Activated CD8-positive, alpha-beta memory T cell treated with anti-CD3 and anti-CD28 coated beads, Interleukin-2, amount 50 U/mL, for 4 hours (primary cell): Measurements from ENCODE around the gene DISP3.

ENCODE experiments used
- DNase-seq: peaks from one replicate; pipeline ENCODE4 v3.0.0-alpha.2; 2020

DISP3 gene

GRCh38 chr1:11487196-11487751 lies 8.3 kb downstream of the DISP3 start:
- DNase-seq = no peak

- DNase-seq = no peak
Measured at GRCh38 chr1:11488201-11488770, 9.3 kb downstream of the DISP3 start.

GRCh38 chr1:11488966-11489625 lies 10.1 kb downstream of the DISP3 start:
- no peak for DNase-seq

- DNase-seq = no peak
Measured at GRCh38 chr1:11492235-11492634, 13.3 kb downstream of the DISP3 start.

- no peak for DNase-seq
Measured at GRCh38 chr1:11493972-11494655, 15.2 kb downstream of the DISP3 start.

GRCh38 chr1:11494771-11495170 lies 15.8 kb downstream of the DISP3 start:
- no peak for DNase-seq

- no peak for DNase-seq
Measured at GRCh38 chr1:11495579-11495978, 16.6 kb downstream of the DISP3 start.

- DNase-seq = no peak
Measured at GRCh38 chr1:11496551-11497080, 17.7 kb downstream of the DISP3 start.

GRCh38 chr1:11498956-11499594 lies 20.1 kb downstream of the DISP3 start:
- DNase-seq = no peak

- DNase-seq = no peak
Measured at GRCh38 chr1:11499601-11500331, 20.8 kb downstream of the DISP3 start.

GRCh38 chr1:11500881-11501280 lies 21.9 kb downstream of the DISP3 start:
- no peak for DNase-seq

- no peak for DNase-seq
Measured at GRCh38 chr1:11501491-11501897, 22.5 kb downstream of the DISP3 start.

GRCh38 chr1:11501906-11502485 lies 23.0 kb downstream of the DISP3 start:
- no peak for DNase-seq

GRCh38 chr1:11502516-11502915 lies 23.6 kb downstream of the DISP3 start:
- no peak for DNase-seq

GRCh38 chr1:11504599-11504998 lies 25.6 kb downstream of the DISP3 start:
- no peak for DNase-seq

GRCh38 chr1:11505591-11506538 lies 26.9 kb downstream of the DISP3 start:
- DNase-seq = no peak

- no peak for DNase-seq
Measured at GRCh38 chr1:11507309-11507708, 28.4 kb downstream of the DISP3 start.

GRCh38 chr1:11513681-11514080 lies 34.7 kb downstream of the DISP3 start:
- DNase-seq = no peak

- DNase-seq = no peak
Measured at GRCh38 chr1:11514366-11514765, 35.4 kb downstream of the DISP3 start.

- DNase-seq = no peak
Measured at GRCh38 chr1:11515368-11516300, 36.7 kb downstream of the DISP3 start.
